SK-N-SH (cell line): ENCODE measurements around the gene FRS3.

Source experiments
- EZH2phosphoT487 ChIP-seq: fragments of 200-600 bp; sonication (generic); IDR thresholded peaks from 2 replicates; pipeline ENCODE4 v1.6.1; 2017; ENCODE audit warnings: low read depth, mixed run types, mild to moderate bottlenecking, antibody characterized with exemption, moderate library complexity, borderline replicate concordance
- GABPA ChIP-seq: IDR thresholded peaks from 2 replicates; pipeline ENCODE4 v1.4.0; 2012; ENCODE audit warnings: low read depth, mild to moderate bottlenecking
- MXI1 ChIP-seq: IDR thresholded peaks from 2 replicates; pipeline ENCODE4 v1.6.1; 2012; ENCODE audit warnings: mild to moderate bottlenecking, low read depth, low read length, improper control_type of control experiment
- POLR2AphosphoS5 ChIP-seq: IDR thresholded peaks from 2 replicates; pipeline ENCODE4 v1.6.1; 2012; ENCODE audit warnings: low read depth, low read length
- RAD21 ChIP-seq: IDR thresholded peaks from 2 replicates; pipeline ENCODE4 v1.6.1; 2012; ENCODE audit warnings: mild to moderate bottlenecking, low read length
- RXRA ChIP-seq: IDR thresholded peaks from 2 replicates; pipeline ENCODE4 v1.4.0; 2012; ENCODE audit warnings: low read depth, mild to moderate bottlenecking, borderline replicate concordance
- TAF1 ChIP-seq: IDR thresholded peaks from 2 replicates; pipeline ENCODE4 v1.6.1; 2012; ENCODE audit warnings: low read depth, mild to moderate bottlenecking, low read length, moderate library complexity, borderline replicate concordance
- USF1 ChIP-seq: IDR thresholded peaks from 2 replicates; pipeline ENCODE4 v1.4.0; 2012; ENCODE audit warnings: low read depth, borderline replicate concordance
- TF ChIP-seq, protein P1 (sequence below): fragments of 200-600 bp; sonication (generic); IDR thresholded peaks from 2 replicates; pipeline ENCODE4 v1.6.1; 2017; ENCODE audit warnings: antibody characterized with exemption, mild to moderate bottlenecking, moderate library complexity
- TF ChIP-seq, protein P2 (sequence below): IDR thresholded peaks from 2 replicates; pipeline ENCODE4 v1.4.0; 2012; ENCODE audit warnings: low read depth

DNA sequence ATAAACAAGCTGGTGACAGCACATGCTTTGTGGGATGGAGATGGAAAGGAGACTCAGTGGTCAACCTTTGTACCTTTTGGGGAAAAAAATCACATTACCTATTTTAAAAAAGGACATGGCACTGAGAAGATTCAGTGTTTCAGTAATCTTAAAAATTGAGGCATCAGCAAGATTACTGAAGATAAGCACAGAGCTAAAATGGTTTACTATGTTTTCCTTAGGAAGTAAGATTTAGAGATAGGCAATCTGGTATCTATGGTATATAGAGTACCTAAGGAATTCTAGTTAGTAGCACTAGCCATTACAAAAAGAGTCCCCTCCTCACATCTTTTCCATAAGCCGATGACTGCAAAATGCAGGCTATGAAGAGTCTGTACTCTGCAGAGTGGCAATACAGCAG, 43.5 kb upstream of the FRS3 start:
- TF ChIP-seq, protein P1, sequence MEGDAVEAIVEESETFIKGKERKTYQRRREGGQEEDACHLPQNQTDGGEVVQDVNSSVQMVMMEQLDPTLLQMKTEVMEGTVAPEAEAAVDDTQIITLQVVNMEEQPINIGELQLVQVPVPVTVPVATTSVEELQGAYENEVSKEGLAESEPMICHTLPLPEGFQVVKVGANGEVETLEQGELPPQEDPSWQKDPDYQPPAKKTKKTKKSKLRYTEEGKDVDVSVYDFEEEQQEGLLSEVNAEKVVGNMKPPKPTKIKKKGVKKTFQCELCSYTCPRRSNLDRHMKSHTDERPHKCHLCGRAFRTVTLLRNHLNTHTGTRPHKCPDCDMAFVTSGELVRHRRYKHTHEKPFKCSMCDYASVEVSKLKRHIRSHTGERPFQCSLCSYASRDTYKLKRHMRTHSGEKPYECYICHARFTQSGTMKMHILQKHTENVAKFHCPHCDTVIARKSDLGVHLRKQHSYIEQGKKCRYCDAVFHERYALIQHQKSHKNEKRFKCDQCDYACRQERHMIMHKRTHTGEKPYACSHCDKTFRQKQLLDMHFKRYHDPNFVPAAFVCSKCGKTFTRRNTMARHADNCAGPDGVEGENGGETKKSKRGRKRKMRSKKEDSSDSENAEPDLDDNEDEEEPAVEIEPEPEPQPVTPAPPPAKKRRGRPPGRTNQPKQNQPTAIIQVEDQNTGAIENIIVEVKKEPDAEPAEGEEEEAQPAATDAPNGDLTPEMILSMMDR, result no peak
- TF ChIP-seq TAF1 (no peak), GABPA (no peak), POLR2AphosphoS5 (no peak), RXRA (no peak), EZH2phosphoT487 (no peak), MXI1 (no peak), RAD21 (no peak), USF1 (no peak)
- TF ChIP-seq, protein P2, sequence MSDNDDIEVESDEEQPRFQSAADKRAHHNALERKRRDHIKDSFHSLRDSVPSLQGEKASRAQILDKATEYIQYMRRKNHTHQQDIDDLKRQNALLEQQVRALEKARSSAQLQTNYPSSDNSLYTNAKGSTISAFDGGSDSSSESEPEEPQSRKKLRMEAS, result no peak
